DMS79 treated with DMSO at 0.1 percent for 48 hours (cell line): Measurements from ENCODE around the gene DGKG.
A peak's percentile ranks its signal among the peaks of the same experiment; 100 is the strongest.

Experiments used
- DNase-seq: peaks from one replicate; lab custom pipeline; 2025; lab: John Stamatoyannopoulos, UW

Gene DGKG

DNA sequence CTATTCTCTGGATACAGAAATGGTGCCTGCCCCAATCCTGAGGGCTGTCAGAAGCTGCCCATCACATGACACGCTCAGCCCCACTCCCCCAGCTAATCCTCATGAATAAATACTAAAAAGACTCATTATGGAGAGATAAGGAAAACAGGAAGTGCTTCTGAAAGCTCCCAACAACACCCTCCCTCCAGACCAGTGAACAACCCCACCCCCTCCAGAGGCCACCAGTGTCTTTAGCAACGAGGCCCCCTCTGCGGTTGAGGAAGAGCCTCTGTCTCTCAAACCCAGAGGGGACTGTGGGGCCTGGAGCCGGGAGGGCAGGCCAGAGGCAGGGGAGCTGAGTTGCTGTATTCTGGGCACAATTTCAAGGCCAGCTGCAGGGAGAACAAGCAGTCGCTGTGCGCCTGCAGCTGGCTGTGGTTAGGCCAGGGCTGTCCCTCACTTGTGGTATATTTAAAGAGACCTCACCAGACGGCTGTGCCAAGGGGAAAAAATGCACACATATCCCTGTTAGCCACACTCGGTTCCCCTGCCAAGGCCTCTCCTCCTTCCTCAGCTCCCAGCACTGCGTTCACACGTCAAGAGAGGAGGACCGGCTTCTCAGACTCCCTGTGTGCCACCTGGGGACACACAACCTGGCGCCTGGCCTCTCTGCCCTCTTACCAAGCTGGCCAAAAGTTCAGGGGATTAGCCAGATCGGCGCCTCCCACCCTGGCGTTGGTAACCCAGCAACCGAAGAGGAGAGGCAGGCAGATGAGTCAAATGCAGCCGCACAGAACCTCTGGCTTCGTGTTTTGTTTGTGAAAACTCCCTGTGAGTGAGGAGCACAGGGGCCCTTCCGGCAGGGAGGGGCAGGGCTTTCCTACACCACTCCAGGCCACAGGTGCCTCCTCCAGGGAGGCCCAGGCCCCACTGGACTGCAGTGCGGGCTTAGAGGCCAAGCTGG, 152.0 kb downstream of the DGKG start:
- DNase-seq = peak; percentile 32

DNA sequence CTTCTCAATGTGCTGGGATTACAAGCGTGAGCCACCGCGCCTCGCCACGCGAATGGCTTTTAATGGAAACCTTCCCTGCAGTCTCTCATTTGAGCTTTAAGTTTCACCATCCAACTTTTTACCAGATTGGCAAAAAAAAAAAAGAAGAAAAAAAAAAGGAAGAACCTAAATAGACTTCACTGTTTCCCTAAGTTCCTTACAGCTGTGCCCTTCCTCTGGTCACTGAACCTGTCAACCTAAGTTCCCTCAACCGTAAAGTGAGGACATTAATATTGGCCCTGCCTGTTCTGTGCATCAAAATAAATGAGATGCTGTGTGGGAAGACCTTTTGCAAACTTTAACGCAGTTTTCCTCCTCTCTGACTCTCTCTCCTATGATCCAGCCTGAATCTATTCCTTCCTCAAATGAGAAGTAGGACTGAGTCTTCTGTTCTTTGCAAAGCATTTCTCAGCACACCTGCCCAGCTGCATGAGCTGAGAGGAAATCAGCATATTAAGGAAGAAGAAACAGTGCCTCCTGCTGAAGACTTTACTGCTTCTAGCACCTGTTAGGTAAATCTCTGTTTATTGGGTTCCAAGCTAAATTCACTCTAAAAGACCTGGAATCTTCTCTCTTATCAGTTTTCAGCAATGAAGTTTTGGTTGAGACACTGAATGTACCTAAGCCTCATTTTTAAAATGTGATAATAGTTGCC, 153.6 kb downstream of the DGKG start:
- no peak for DNase-seq

DNA sequence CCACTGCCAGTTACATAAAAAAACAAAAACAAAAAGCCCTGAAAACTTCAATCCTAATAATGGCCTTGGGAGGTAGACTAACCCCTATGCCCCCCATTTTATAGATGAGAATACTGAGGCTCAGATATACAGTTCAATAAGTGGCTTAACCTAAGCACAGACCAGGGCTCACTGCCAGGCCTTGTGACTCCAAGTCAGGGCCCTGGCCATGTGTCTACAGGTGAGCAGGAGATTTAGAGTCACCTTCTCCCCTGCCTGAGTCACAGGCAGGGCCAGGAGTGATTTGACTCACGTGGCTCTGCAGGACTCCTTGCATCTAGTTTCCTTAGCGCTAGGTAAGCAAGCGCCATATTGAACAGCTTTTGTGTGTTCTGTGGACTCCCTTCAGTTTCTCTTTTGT, 154.5 kb downstream of the DGKG start:
- no peak for DNase-seq

DNA sequence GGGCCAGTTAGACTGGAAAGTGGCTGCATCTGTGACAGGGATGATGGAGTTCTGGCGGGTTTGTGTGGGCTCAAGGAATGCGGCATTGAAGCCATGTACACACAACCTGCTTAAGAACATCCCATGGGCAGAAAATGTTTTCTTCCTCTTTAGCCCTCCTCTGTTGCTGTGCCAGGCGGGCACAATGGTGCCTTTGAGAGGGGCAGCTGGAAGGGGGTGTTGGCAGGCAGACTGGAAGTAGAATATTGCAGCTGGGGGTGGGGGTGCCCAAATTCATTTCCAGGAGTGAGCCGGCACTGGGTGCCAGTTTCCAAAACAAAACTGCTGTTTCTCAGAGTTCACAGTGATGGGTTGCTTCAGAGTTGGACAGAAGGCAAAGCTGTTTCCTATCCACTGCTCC, 161.3 kb downstream of the DGKG start:
- DNase-seq = no peak

DNA sequence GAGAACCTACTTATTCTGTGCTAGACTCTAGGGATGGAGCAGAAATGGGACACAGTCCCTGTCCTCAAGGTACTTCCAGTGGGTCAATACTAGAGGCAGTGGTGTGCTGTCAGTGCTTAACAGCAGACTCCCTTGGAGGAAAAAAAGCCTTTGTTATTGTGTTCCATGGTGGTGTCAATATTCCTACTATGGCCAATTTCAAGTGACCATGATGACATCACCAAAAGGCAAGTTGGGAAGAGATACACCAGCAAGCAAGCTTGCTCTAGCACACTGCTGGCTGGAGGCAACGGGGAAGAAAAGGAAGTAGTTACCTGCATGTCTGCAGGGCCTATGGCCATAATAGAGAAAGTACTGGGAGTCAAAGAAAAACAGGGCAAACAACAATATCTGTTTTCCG, 163.6 kb downstream of the DGKG start:
- no peak for DNase-seq

DNA sequence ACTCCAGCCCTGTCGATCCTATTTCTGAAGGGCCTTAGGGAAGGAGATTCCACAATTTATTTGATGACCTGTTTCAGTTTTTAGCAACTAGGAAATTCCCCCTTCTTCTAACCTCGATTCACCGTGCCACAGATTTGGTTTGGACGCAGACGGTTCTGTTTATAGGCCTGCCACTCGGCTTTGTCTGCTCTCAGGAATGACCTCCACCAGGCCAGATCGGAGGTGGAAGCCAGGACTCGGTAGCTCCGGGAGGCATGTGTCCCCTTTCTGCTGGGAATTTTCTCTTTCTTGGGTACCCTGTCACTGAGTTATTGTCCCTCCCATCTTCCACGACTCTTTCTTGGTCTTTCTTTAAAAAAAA, 167.6 kb downstream of the DGKG start:
- DNase-seq = no peak

DNA sequence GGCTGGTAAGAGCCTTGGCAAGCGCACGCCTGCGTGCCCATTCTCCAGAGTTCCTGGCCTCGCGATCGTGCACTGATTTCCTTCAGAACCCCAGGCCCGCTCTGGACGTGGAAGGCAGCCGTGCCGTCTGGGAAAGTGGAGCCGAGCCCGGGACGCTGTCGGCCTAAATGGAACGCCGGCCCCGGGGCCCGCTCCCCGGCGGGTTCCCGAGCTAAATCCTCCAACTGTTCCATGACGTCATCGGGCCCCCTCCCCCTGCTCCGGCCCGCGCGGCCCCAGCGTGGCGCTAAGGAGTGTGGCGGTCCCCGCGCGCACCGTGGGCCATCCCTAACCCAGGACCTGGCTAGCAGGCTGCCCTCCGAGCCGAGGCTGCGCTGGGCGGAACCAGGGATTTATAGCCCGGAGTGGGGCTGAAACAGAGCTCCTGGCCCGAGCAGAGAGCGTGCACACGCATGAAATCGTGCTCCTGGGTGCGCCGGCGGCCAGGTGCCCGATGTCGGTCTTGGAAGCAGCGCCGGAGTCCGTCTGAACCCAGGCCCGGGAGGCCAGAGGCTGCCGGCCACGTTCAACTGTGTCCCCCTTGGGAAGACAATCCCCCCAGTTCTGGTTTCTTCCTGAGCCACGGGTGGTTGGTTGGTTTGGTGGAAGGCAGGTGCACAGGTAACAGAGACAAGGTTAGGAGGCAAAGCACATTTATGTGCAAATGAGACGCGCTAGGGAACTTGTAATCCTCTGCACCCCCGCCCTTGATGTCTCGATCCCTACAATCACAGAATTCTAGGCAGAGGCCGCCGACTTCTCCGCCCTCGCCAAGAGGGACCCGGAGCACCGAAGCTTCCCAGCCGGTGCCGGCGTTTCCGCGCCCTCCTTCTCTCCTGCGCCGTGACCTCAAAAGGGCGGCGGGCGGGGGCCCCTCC, 168.2 kb downstream of the DGKG start:
- peak; percentile 26 for DNase-seq

DNA sequence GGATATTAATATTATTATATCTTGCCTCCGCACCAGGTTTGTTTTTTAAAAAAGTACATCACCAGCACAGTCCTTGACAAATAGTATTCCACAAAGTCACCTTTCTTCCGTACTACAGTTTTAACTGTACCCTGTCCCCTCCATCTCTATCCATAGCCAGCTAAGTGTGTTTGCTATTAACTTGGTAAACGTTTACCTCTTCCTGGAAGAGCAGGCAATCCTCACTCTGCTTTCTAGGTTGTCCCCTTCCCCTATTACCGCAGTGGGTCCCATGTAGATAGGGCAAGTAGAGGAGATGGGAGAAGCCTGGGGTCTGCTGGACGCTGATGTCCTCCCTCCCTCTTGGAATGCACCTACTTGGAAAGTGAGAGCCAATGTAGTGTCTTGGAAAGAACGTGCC, 169.2 kb downstream of the DGKG start:
- DNase-seq = no peak

DNA sequence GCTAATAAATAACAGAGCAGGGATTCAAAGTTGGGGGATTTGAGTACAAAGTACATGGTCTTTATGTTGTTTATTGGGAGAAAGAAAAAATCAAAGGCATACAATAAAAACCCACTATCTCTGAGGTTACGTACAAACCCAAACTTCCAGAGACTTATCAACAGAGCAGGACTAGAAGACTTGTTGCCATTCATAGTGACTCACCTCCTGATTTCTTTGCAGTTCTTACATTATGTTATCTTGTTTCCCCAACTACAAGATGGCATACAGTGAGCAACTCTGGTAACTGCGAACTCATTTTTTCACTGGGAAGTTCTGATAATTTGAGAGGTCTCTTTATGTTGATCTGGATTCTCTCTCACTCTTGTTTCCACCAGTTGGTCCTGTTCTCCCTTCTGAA, 172.5 kb downstream of the DGKG start:
- DNase-seq = no peak

DNA sequence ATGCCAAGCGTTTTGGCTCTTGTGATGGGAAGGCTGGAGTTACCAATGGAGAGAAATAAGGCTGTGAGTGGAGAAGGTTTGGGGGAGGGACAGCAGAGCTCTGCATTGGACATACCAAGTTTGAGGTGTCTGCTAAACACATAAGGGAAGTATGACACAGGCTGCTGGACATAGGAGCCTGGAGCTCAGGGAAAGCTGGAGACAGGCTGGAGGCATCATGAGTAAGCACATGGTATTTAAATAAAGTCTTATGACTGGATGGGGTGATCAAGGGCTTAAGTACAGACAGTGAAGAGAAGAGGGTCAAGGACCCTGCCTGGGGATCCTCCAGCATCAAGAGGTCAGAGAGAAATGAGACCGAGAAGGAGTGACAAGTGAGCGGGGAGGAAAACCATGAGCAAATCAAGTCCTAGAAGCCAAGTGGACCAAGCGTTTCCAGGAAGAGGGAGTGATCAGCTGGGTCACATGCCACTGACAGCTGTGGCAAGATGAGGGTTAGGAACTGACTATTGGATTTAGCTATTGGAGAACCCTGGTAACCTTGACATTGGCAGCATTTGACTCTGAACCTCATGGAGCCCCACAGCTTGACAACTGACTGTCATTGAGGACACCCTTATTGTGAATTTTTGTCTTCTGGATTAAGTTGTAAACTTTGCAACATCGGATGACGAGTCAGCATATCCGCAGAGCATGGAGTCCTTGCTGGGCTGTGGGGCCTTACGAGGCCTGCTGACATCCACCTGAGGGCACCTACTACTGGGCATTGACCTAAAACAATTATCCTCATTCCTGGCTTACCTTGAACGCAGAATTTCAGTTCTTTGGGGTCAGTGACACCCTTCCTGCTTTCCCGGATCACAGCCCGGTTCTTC, 174.4 kb downstream of the DGKG start:
- no peak for DNase-seq

DNA sequence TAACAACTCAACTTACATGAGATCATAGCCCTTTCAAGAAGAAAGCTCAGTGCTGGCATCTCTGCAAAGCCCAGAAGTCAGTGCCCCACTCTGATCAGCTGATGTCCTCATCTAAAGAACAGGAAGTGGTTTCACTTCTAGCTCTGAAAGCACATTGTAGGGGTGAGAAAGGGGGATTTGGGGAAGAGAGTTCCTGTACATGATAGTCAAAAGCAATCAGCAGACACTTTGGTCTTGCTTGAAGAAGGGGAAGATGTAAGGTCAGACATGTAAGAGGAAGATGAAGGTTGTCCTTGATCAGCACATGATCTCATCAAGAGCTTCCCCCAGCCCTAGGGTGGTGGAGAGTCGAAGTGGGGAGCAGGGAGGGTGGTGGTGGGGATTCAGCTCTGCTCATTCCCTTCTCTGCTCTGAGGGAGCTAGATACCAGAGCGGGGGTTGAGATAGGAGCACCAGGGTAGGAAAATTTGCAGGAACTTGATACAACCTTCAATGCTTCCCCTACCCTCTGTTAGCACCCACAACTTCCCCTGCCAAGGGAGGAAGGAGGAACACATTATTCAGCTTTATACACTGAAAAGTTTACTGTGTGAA, 176.7 kb downstream of the DGKG start:
- no peak for DNase-seq

DNA sequence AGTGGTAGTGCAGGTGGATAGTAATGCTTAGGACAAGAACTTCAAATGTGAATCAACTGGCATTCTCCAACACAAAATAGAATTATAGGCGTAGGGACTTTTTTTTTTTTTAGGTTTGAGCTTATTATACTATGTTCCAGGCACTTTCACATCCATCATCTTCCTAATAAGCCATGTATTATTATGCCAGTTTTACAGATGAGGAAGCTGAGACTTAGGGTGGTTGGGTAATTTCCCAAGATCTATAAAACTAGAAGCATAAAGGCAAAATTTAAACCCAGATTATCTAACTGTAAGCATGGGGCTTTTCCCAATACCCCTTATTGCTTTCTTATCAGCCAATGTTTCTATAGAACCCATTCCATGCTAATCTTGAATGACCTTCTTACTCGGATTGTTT, 178.0 kb downstream of the DGKG start:
- DNase-seq = no peak

DNA sequence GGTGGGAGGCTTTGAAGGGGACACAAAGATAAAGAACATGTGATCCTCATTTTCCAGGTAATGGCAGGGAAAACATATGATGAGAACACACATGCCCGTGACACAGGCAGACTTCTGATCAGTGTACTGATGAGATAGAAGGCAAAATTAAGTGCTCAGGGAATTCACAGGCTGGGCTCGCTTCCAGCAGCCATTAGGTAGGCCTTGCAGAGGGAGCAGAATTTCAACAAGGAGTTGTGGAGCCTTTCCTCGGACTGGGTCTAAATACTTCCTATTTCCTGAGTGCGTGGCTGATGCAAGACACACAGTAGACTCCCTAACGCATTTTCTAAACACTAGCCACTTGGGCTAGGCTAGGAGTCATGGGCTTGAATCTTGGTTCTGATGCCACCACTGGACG, 179.2 kb downstream of the DGKG start:
- DNase-seq = no peak

DNA sequence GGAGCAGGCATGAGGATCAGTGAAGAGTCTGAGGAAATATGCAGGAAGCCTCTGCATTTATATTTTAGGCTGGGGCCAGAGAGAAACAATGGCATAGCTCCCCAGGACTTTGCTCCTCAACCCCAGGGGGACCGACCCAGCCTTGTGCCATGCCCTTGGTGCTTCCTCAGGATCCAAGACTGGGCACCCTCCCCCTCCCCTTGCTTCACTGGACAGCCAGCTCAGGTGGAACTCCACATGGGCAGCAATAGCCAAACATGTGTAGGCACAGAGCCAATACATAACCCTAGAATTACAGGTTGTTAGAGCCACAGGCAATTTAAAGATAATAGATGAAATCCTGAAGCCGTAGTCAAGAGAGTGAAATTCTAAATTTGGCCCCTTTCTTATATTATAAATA, 180.1 kb downstream of the DGKG start:
- DNase-seq = no peak

DNA sequence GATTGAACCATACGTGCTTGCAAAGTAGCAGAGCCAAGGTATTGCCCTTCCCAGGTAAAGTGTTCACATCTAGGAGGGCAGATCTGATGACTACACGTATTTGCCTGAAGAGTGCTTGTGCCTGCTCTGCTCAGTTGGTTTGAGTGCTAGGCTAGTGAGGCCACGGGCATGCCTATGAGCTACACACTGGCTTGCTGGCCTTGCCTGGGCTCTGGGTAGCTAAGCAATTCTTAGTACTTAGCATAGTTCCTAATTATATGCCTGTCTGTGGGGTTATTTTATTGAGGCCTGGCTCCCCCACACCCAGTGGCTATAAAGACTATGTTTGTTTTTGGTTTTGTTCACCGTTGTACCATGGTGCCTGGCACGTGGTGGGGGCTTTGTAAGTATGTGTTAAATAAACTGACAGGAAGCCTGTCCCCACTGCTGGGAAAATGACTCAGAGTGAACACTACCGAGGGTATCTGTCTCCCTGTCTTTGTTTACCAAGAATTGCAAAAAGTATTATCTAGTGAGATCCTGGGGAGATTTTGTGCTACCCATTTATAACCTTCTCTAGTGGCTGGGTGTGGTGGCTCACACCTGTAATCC, 181.0 kb downstream of the DGKG start:
- DNase-seq = no peak

DNA sequence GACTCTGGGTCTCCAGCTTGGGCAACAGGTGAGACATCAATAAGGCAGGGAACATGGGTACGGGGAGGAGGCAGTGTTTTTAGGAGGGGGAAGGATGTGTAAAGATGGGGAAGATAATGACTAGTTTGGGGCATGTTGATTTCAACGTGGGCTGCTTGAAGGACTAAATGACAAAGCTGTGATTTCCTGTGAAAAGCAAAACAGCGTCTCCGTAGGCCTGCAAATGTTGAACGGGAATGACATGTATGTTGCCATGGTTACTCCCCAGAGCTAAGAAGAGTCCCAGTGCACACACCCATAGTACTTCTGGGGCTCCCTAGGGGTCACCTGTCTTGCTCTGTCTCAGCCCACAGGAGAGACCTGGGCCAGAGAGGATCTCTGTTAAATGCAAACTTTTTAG, 181.9 kb downstream of the DGKG start:
- DNase-seq = no peak

DNA sequence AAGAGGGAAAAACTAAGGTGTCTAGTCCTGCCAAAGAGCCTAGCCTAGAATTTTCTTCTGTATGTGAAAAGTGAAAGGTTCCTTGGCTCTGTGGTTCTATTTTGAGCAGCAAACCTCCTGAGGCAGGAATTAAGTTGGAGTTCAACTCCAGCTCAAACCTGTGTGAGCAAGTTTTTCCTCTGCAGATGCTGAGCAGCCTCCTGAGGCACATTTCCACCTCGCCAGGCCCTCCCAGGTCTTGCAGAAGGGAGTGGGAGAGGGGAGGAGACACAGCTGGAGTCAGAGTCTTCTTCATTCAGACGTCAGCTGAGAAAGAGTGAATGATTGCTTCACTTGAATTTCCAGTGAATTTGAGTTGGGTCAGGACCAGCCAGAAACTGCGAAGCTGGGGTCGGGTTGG, 183.6 kb downstream of the DGKG start:
- DNase-seq = no peak

DNA sequence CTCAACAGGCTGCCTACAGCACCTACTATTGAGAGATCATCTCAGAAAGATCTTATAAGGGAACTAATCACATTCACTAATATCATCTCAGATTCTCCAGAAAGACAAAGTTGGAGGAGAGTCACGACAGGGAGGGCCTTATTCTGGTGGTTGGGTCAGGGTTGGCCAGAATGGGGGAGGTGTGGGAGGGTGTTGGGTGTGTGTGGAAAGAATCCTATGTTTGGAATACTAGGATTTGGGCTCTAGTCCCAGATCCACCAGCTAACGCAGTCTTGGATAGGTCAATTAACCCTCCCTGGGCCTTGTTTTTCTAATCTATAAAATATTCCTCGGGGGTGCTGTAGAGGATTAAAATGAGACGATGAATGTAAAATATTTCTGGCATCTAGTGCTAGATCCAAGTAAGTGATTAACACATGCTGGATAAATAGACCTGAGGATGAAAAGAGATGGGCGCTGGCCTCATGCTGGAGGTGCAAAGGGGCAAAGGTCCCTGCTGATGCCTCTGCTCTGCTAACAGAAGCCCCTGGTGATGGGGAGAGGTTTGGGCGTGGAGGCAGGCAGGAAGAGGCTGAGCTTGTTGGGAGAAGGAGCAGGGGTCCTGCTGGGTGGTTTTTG, 185.6 kb downstream of the DGKG start:
- DNase-seq = no peak

DNA sequence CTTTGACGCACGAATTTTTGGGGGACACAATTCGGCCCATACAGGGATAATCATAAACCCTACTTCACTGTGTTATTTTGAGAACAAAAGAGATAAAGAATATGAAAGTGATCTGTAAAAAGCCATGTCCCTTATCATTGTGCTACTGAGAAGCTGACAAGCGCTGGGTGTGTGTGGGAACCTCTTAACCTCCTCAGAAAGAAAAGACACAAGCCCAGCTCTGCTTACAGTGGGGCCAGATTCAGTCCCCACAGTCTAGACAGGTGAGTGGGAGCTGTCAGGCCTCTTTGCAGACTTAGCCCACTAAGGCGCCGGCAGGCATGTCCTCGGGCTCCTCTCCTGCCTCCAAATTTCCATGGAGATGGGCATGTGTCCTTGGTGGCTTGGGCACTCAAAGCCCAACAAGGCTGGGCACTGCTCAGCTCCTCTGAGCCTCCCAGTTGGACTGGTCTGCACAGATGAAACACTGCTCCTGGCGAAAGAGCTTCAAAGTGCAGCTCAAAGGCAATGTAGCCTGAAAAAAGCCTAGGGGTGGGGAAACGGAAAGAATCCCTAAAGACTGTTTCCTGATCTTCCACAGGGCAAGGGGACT, 188.7 kb downstream of the DGKG start:
- DNase-seq = no peak

DNA sequence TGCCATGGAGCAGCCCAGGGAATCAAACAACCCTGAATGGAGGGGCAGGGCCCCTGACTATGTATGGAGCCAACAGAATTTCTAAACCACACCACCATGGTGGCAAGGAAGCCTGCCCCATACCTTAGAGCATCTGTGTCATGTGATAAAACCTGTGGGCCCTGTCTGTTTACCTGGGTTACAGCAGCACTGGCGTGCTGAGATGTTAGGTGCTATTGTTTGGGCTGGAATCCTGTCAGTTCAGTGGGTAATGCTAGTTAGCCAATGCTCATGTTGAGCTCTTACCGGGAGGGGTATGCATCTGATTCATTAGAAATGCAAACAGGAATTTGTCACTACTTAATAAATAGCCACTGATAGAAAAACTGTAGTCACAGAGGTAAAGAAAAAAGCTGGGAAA, 189.7 kb downstream of the DGKG start:
- DNase-seq = no peak
